NB4 (cell line): ENCODE measurements around the gene ARID2.

Experiments used
- DNase-seq: peaks from one replicate; pipeline ENCODE4 v3.0.0; 2010; ENCODE audit warnings: low read depth
- H3K4me3 ChIP-seq: one replicate; pipeline ENCODE4 v1.5.1; 2011; ENCODE audit warnings: mild to moderate bottlenecking, low read depth, low read length, moderate library complexity
- CTCF ChIP-seq: IDR thresholded peaks from one replicate; pipeline ENCODE4 v1.5.1; 2012; ENCODE audit warnings: low read depth, low read length
- MAX ChIP-seq: IDR thresholded peaks from 2 replicates; pipeline ENCODE4 v1.6.1; 2011; ENCODE audit warnings: low read depth, low read length
- MYC ChIP-seq: IDR thresholded peaks from 2 replicates; pipeline ENCODE4 v1.6.1; 2011; ENCODE audit warnings: low read depth, low read length
- POLR2A ChIP-seq: IDR thresholded peaks from 2 replicates; pipeline ENCODE4 v1.6.1; 2011; ENCODE audit warnings: mild to moderate bottlenecking; ENCODE audit not compliant: insufficient read length; ENCODE audit errors: extremely low read depth

Gene ARID2

GRCh38 chr12:45697371-45697770 lies 32.1 kb upstream of the ARID2 start:
- TF ChIP-seq POLR2A, result no peak
- TF ChIP-seq MAX, result no peak
- no peak for TF ChIP-seq MYC
- no peak for TF ChIP-seq CTCF
- H3K4me3 ChIP-seq, result no peak overlapping the region
- no peak for DNase-seq

- TF ChIP-seq MYC (no peak), MAX (no peak), CTCF (no peak), POLR2A (no peak)
- no peak for DNase-seq
- H3K4me3 ChIP-seq, result no peak overlapping the region
These were observed 28.2 kb upstream of the ARID2 start for GRCh38 chr12:45701296-45701695.

- no peak for TF ChIP-seq POLR2A
- no peak for TF ChIP-seq CTCF
- no peak for TF ChIP-seq MAX
- no peak for TF ChIP-seq MYC
- H3K4me3 ChIP-seq, result no peak overlapping the region
- no peak for DNase-seq
These were observed 25.6 kb upstream of the ARID2 start for GRCh38 chr12:45703942-45704341.

GRCh38 chr12:45704968-45705367 lies 24.5 kb upstream of the ARID2 start:
- TF ChIP-seq MYC (no peak), MAX (no peak), POLR2A (no peak), CTCF (no peak)
- DNase-seq, result no peak

GRCh38 chr12:45705404-45705803 lies 24.1 kb upstream of the ARID2 start:
- TF ChIP-seq MAX (no peak), MYC (no peak), POLR2A (no peak), CTCF (no peak)
- no peak for DNase-seq
- H3K4me3 ChIP-seq, result no peak overlapping the region

More at GRCh38 chr12:45704968-45705367, 24.5 kb upstream of the ARID2 start:
- H3K4me3 ChIP-seq, result no peak overlapping the region
